Superior temporal gyrus (tissue), 1 donor: Measurements from ENCODE around the gene EDIL3.

Experiments
- DNase-seq: peaks from one replicate; pipeline ENCODE4 v3.0.0-alpha.2; 2016; ENCODE audit errors: extremely low spot score

EDIL3 gene

GRCh38 chr5:84259283-84260045, 125.2 kb downstream of the EDIL3 start:
- no peak for DNase-seq

- no peak for DNase-seq
Observed at GRCh38 chr5:84257061-84257460, 127.6 kb downstream of the EDIL3 start.

GRCh38 chr5:84255315-84255714, 129.4 kb downstream of the EDIL3 start:
- no peak for DNase-seq

- no peak for DNase-seq
Observed at GRCh38 chr5:84253946-84254345, 130.7 kb downstream of the EDIL3 start.

- no peak for DNase-seq
Observed at GRCh38 chr5:84251503-84251902, 133.2 kb downstream of the EDIL3 start.

GRCh38 chr5:84249918-84250630, 134.6 kb downstream of the EDIL3 start:
- DNase-seq: no peak

- no peak for DNase-seq
Observed at GRCh38 chr5:84248013-84248412, 136.7 kb downstream of the EDIL3 start.

GRCh38 chr5:84242286-84242685, 142.4 kb downstream of the EDIL3 start:
- no peak for DNase-seq

GRCh38 chr5:84239494-84239893, 145.2 kb downstream of the EDIL3 start:
- no peak for DNase-seq

GRCh38 chr5:84237126-84237525, 147.6 kb downstream of the EDIL3 start:
- no peak for DNase-seq

- DNase-seq: no peak
Observed at GRCh38 chr5:84231433-84231832, 153.2 kb downstream of the EDIL3 start.

- DNase-seq: no peak
Observed at GRCh38 chr5:84229045-84229444, 155.6 kb downstream of the EDIL3 start.

GRCh38 chr5:84228266-84228665, 156.4 kb downstream of the EDIL3 start:
- no peak for DNase-seq

GRCh38 chr5:84227236-84227635, 157.4 kb downstream of the EDIL3 start:
- DNase-seq: no peak

GRCh38 chr5:84218546-84218945, 166.1 kb downstream of the EDIL3 start:
- DNase-seq: no peak

GRCh38 chr5:84215521-84215920, 169.2 kb downstream of the EDIL3 start:
- no peak for DNase-seq

- no peak for DNase-seq
Observed at GRCh38 chr5:84213861-84214260, 170.8 kb downstream of the EDIL3 start.

- DNase-seq: no peak
Observed at GRCh38 chr5:84213212-84213611, 171.5 kb downstream of the EDIL3 start.

- DNase-seq: no peak
Observed at GRCh38 chr5:84204772-84205171, 179.9 kb downstream of the EDIL3 start.

- DNase-seq: no peak
Observed at GRCh38 chr5:84202136-84202535, 182.5 kb downstream of the EDIL3 start.

GRCh38 chr5:84197538-84197937, 187.1 kb downstream of the EDIL3 start:
- DNase-seq: no peak

- no peak for DNase-seq
Observed at GRCh38 chr5:84191281-84191680, 193.4 kb downstream of the EDIL3 start.

- DNase-seq: no peak
Observed at GRCh38 chr5:84184857-84185256, 199.8 kb downstream of the EDIL3 start.
